Nephron progenitor cell (in vitro differentiated cells): ENCODE results near the gene MIA2.

Source experiments
- DNase-seq: peaks from one replicate; pipeline ENCODE4 v3.0.0; 2021
- H3K27ac Mint-ChIP-seq: 2 replicates; pipeline ENCODE4 v1.8.0; 2021; ENCODE audit warnings: mild to moderate bottlenecking, moderate library complexity, mixed read lengths
- H3K27me3 Mint-ChIP-seq: 2 replicates; pipeline ENCODE4 v1.8.0; 2021; ENCODE audit warnings: mild to moderate bottlenecking, low read depth, mixed read lengths; ENCODE audit not compliant: poor library complexity
- H3K36me3 Mint-ChIP-seq: 2 replicates; pipeline ENCODE4 v1.8.0; 2021; ENCODE audit warnings: low read depth, mixed read lengths
- H3K4me1 Mint-ChIP-seq: 2 replicates; pipeline ENCODE4 v1.8.0; 2021; ENCODE audit warnings: mixed read lengths
- H3K4me3 Mint-ChIP-seq: 2 replicates; pipeline ENCODE4 v1.8.0; 2021; ENCODE audit warnings: mild to moderate bottlenecking, moderate library complexity, mixed read lengths
- H3K9me3 Mint-ChIP-seq: 2 replicates; pipeline ENCODE4 v1.8.0; 2021; ENCODE audit warnings: mild to moderate bottlenecking, moderate library complexity, mixed read lengths
- CTCF ChIP-seq: fragments of 200-600 bp; sonication (generic); IDR thresholded peaks from 2 replicates; pipeline ENCODE4 v1.5.0; 2021; ENCODE audit warnings: antibody characterized with exemption

Gene MIA2

GRCh38 chr14:39264057-39264456, 30.3 kb downstream of the MIA2 start:
- peaks cover 33% of the 10 kb centered on the region for H3K4me1 Mint-ChIP-seq
- no peak overlapping the region for H3K27ac Mint-ChIP-seq
- no peak for DNase-seq
- peaks cover 29% of the 10 kb centered on the region for H3K9me3 Mint-ChIP-seq
- H3K36me3 Mint-ChIP-seq, result no peaks in the 10 kb centered on the region
- no peak for TF ChIP-seq CTCF
- no peak overlapping the region for H3K4me3 Mint-ChIP-seq
- peaks cover under 1% of the 10 kb centered on the region for H3K27me3 Mint-ChIP-seq

GRCh38 chr14:39264558-39264957, 30.8 kb downstream of the MIA2 start:
- H3K27me3 Mint-ChIP-seq, result no peaks in the 10 kb centered on the region
- H3K9me3 Mint-ChIP-seq, result peaks cover 29% of the 10 kb centered on the region

GRCh38 chr14:39265033-39265432, 31.3 kb downstream of the MIA2 start:
- no peak for TF ChIP-seq CTCF
- H3K36me3 Mint-ChIP-seq, result no peaks in the 10 kb centered on the region
- H3K27ac Mint-ChIP-seq, result no peak overlapping the region
- no peaks in the 10 kb centered on the region for H3K27me3 Mint-ChIP-seq
- DNase-seq, result no peak
- H3K4me1 Mint-ChIP-seq, result peaks cover 38% of the 10 kb centered on the region
- peaks cover 29% of the 10 kb centered on the region for H3K9me3 Mint-ChIP-seq
- peak overlapping the region; percentile 71 for H3K4me3 Mint-ChIP-seq

More at GRCh38 chr14:39264558-39264957, 30.8 kb downstream of the MIA2 start:
- Mint-ChIP-seq H3K27ac (no peak overlapping the region), H3K4me1 (peaks cover 38% of the 10 kb centered on the region), H3K4me3 (no peak overlapping the region), H3K36me3 (no peaks in the 10 kb centered on the region)
- no peak for TF ChIP-seq CTCF
- no peak for DNase-seq

- peaks cover 38% of the 10 kb centered on the region for H3K4me1 Mint-ChIP-seq
- TF ChIP-seq CTCF, result no peak
- no peaks in the 10 kb centered on the region for H3K27me3 Mint-ChIP-seq
- H3K4me3 Mint-ChIP-seq, result peak overlapping the region; percentile 87
- H3K36me3 Mint-ChIP-seq, result peaks cover 6% of the 10 kb centered on the region
- DNase-seq, result no peak
- H3K27ac Mint-ChIP-seq, result peak overlapping the region; percentile 37
- peaks cover 30% of the 10 kb centered on the region for H3K9me3 Mint-ChIP-seq
Measured at GRCh38 chr14:39265806-39266524, 32.2 kb downstream of the MIA2 start.

GRCh38 chr14:39266525-39266870, 32.8 kb downstream of the MIA2 start:
- no peak for TF ChIP-seq CTCF
- H3K27ac Mint-ChIP-seq, result peak overlapping the region; percentile 37
- peaks cover 30% of the 10 kb centered on the region for H3K9me3 Mint-ChIP-seq
- peaks cover 11% of the 10 kb centered on the region for H3K36me3 Mint-ChIP-seq
- peaks cover 38% of the 10 kb centered on the region for H3K4me1 Mint-ChIP-seq
- peak; percentile 68 for DNase-seq
- peak overlapping the region; percentile 87 for H3K4me3 Mint-ChIP-seq
- H3K27me3 Mint-ChIP-seq, result no peaks in the 10 kb centered on the region
